Skin epidermis (tissue), 12 donors: ENCODE data around the gene PCDHGA6.
"Not testable (repeated sequence)": the region's sequence is repeated elsewhere in the genome, so short reads cannot be mapped to it uniquely, and the experiment has no call there.

Source experiments
- H3K27ac ChIP-seq, 21 experiments: fragments of 200-600 bp; sonication (generic) in 11 of 21; one replicate each; pipeline ENCODE4 v1.5.0; 2020; ENCODE audit warnings: mild to moderate bottlenecking in 3 of 21, inconsistent platforms in 2 of 21, moderate library complexity in 2 of 21
- H3K4me3 ChIP-seq, 7 experiments: fragments of 200-600 bp; sonication (generic) in 2 of 7; one replicate each; pipeline ENCODE4 v1.5.0; 2020; ENCODE audit warnings: inconsistent platforms in 2 of 7, mild to moderate bottlenecking in 2 of 7, moderate library complexity in 1 of 7

The PCDHGA6 gene

DNA sequence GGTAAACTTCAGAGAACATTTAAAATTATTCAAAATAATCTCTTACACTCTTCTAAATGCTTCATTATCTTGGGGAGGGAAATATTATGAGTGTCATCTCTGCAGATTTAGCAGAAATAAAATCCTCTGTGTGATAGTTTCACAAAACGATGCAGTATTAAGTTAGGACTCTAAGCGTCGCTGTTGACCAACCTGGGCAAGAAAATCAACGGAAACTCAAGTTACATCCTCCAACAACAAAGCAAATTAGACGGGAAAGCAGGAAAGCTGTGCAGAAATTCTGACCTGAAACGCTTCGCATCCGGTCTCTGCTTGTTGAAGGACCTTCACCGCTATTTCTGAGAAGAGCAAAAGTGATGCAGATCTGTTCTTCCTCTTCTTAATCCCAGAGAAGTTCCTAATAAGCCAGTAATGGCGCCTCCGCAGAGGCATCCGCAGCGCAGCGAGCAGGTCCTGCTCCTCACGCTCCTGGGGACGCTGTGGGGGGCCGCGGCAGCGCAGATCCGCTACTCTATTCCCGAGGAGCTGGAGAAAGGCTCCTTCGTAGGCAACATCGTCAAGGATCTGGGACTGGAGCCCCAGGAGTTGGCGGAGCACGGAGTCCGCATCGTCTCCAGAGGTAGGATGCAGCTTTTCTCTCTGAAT is at the start of gene PCDHGA6:
Gene PCDHGA6 (plus strand): TSS at position 219 of the 645 bp plus-strand sequence. CDS start 193 bp downstream, at position 412.
- Histone ChIP-seq H3K27ac (no peak within 1 kb of the TSS), H3K4me3 (peak within 1 kb of the TSS in 4 of 7 experiments; percentile 2 to 23 (median 10))

DNA sequence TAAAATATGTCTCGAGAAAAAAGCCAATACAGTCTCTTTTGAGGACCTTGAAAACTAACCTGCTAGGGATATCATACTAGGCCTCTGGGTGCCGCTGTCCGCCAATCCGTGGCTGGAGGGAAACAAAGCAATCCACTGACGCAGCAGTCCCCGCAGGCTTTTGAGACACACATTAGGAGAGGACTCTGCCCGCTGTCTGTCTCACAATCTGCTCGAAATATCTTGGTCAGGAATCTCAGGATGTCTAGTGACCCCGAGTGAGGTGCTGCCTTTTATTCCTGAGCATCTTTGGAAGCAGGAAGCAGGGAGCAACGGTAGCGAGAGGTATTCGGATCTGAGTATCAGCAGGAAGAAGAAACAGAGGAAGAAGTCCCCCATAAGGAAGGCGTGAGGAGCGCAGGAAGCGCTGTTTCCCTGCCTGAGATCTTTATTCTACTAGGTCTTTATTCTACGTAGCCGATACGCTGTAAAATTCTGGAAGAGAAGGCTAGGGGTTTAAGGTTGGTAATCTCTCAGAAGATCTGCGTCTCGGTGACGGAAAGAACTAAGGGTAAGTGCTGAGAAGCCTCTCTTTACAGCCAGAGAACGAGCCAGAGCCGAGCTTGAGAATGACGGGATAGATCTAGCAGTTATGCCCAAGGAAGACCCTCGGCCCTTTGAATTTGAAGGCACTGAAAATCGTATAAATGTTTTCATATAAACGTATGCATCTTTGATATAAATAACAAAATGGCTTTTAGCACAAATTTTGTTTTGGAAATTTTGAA is 47.4 kb upstream of the PCDHGA6 start:
- H3K4me3 ChIP-seq, result peak overlapping the region in 6 of 7 experiments; percentile 2 to 20 (median 14)
- peak overlapping the region in 5 of 21 experiments; percentile 2 to 53 (median 8) for H3K27ac ChIP-seq

DNA sequence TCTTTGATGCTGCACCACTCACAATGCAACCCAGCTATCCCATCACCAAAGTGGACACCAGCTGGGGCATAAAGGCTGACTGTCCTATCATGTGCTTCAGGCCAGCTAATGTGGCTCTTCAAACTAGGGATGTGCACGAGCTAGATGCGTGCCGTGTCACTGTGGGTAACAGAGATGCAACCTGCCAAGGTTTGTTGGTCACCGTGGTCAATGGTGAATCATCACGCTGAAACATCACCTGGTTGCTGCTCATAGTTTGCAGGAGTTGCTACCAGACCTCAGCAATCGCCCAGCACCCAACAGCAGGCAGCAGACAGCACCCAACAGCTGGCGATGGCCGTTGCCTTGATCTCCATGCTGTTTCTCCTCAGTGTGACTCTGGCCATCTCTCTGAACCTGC is 45.5 kb upstream of the PCDHGA6 start:
- Histone ChIP-seq H3K4me3 (no peak overlapping the region), H3K27ac (no peak overlapping the region)

DNA sequence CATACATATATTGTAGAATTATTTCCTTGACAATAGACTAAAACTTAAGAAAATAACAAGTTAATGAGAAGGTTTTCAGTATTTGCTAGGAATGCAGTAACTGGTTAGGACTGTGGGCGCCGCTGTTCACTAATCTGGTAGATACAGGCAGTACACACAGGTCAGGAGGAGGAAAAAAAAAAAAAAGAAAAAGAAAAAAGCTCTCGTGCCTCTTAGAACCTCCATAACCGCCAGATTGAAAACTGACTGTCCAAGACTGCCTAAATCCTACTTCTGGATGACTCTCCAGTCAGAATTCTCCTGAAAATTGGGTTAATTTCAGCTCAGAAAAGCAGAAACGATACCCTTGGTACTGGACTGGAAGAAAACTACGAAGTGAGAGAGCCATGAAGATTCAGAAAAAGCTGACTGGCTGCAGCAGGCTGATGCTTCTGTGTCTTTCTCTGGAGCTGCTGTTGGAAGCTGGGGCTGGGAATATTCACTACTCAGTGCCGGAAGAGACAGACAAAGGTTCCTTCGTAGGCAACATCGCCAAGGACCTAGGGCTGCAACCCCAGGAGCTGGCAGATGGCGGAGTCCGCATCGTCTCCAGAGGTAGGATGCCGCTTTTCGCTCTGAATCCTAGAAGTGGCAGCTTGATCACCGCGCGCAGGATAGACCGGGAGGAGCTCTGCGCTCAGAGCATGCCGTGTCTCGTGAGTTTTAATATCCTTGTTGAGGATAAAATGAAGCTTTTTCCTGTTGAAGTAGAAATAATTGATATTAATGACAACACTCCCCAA is 43.2 kb upstream of the PCDHGA6 start, which contains the start of gene PCDHGA1:
Gene PCDHGA1 (plus strand): TSS at position 216 of the 782 bp plus-strand sequence.
- H3K4me3 ChIP-seq, result no peak within 1 kb of the TSS
- H3K27ac ChIP-seq, result no peak within 1 kb of the TSS

DNA sequence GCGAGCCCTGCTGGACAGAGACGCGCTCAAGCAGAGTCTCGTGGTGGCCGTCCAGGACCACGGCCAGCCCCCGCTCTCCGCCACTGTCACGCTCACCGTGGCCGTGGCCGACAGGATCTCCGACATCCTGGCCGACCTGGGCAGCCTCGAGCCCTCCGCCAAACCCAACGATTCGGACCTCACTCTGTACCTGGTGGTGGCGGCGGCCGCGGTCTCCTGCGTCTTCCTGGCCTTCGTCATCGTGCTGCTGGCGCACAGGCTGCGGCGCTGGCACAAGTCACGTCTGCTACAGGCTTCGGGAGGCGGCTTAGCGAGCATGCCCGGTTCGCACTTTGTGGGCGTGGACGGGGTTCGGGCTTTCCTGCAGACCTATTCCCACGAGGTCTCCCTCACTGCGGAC is 41.1 kb upstream of the PCDHGA6 start:
- H3K27ac ChIP-seq, result not testable (repeated sequence)

GRCh38 chr5:141338538-141339306 is 35.0 kb upstream of the PCDHGA6 start, which contains the start of gene PCDHGA2:
Gene PCDHGA2, plus strand, starts transcription at chr5:141338760.
- Histone ChIP-seq H3K27ac (no peak within 1 kb of the TSS), H3K4me3 (peak within 1 kb of the TSS in 1 of 7 experiments; percentile 25)

More for the DNA sequence above, 41.1 kb upstream of the PCDHGA6 start:
- H3K4me3 ChIP-seq, result not testable (repeated sequence)

GRCh38 chr5:141340781-141341354 is 32.8 kb upstream of the PCDHGA6 start:
- not testable (repeated sequence) for H3K4me3 ChIP-seq, H3K27ac ChIP-seq

GRCh38 chr5:141342773-141343172 is 30.9 kb upstream of the PCDHGA6 start:
- Histone ChIP-seq H3K27ac (no peak overlapping the region), H3K4me3 (no peak overlapping the region)

DNA sequence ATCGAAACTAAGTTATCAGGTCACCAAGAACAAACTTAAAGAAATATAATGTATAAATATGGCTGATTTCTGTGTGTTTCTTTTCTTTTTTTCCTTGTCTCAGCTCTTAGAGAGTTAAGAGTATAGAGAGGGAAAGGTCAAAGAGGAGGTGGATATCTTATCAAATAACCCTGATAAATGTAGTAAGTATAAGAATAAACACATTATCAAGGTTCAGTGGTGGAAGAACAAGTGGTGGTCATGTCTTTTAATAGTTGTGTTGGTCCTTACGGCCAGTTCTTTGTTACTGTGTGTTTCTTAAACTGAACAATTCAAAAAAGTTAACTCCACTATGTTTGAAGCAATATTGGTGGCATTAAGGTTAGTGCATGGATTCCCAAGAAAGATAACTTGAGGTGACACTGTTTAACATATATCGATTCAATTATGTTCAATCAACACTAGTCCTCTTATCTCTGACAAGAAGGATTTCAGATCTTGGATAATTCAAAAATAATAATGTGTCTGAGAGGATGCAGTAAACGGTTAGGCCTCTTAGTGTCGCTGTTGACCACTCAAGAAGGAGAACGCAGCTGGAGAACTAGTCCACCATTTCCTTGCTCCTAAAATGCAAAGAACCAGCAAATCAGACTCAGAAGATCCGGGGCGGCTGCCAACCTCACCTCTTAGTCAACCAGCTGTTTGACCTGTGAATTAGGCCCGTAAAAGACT is 30.3 kb upstream of the PCDHGA6 start, which contains the start of gene PCDHGA3:
Gene PCDHGA3 (plus strand): TSS at position 588 of the 711 bp plus-strand sequence. CDS start 205 bp downstream, outside the sequence.
- no peak within 1 kb of the TSS for H3K27ac ChIP-seq
- H3K4me3 ChIP-seq, result no peak within 1 kb of the TSS

DNA sequence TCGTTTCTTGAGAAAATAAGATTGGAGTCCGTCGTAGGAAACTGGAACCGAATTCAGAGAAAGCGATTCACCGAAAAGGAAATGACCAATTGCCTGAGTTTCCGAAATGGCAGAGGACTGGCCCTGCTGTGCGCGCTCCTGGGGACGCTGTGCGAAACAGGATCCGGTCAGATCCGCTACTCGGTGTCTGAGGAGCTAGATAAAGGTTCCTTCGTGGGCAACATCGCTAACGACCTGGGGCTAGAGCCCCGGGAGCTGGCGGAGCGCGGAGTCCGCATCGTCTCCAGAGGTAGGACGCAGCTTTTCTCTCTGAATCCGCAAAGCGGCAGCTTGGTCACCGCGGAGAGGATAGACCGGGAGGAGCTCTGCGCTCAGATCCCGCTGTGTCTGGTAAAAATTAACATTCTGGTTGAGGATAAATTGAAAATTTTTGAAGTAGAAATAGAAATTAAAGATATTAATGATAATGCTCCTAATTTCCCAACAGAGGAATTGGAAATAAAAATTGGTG is 29.7 kb upstream of the PCDHGA6 start:
- no peak overlapping the region for H3K4me3 ChIP-seq

GRCh38 chr5:141345327-141345726 is 28.4 kb upstream of the PCDHGA6 start:
- H3K27ac ChIP-seq, result no peak overlapping the region
- H3K4me3 ChIP-seq, result no peak overlapping the region

More for the DNA sequence above, 29.7 kb upstream of the PCDHGA6 start:
- no peak overlapping the region for H3K27ac ChIP-seq

DNA sequence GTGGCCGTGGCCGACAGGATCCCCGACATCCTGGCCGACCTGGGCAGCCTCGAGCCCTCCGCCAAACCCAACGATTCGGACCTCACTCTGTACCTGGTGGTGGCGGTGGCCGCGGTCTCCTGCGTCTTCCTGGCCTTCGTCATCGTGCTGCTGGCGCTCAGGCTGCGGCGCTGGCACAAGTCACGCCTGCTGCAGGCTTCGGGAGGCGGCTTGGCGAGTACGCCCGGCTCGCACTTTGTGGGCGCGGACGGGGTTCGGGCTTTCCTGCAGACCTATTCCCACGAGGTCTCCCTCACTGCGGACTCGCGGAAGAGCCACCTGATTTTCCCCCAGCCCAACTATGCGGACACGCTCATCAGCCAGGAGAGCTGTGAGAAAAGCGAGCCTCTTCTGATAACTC is 27.7 kb upstream of the PCDHGA6 start:
- not testable (repeated sequence) for H3K27ac ChIP-seq, H3K4me3 ChIP-seq

- Histone ChIP-seq H3K4me3 (no peak within 1 kb of the TSS), H3K27ac (no peak within 1 kb of the TSS)
Measured at GRCh38 chr5:141349917-141350619, 23.6 kb upstream of the PCDHGA6 start, which contains the start of gene PCDHGB1. Gene PCDHGB1, plus strand, starts transcription at chr5:141350099. Its CDS starts 162 bp downstream, at chr5:141350261.

- no peak overlapping the region for H3K27ac ChIP-seq
- no peak overlapping the region for H3K4me3 ChIP-seq
Measured at GRCh38 chr5:141351591-141351990, 22.1 kb upstream of the PCDHGA6 start.

GRCh38 chr5:141354900-141355469 is 18.7 kb upstream of the PCDHGA6 start, which contains the start of gene PCDHGA4:
Gene PCDHGA4, plus strand, starts transcription at chr5:141355021. Its CDS starts 87 bp downstream, at chr5:141355108.
- Histone ChIP-seq H3K4me3 (no peak within 1 kb of the TSS), H3K27ac (no peak within 1 kb of the TSS)

GRCh38 chr5:141355641-141356040 is 18.1 kb upstream of the PCDHGA6 start:
- Histone ChIP-seq H3K4me3 (no peak overlapping the region), H3K27ac (no peak overlapping the region)

DNA sequence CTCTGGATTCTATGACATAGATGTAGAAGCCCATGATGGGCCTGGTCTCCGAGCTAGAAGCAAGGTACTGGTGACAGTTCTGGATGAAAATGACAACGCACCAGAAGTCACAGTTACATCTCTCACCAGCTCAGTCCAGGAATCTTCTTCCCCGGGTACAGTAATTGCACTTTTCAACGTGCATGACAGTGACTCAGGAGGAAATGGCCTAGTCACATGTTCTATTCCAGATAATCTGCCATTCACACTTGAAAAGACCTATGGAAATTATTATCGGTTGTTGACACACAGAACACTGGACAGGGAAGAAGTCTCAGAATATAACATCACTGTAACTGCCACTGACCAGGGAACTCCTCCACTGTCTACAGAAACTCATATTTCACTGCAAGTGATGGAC is 17.6 kb upstream of the PCDHGA6 start:
- H3K4me3 ChIP-seq, result no peak overlapping the region
- H3K27ac ChIP-seq, result no peak overlapping the region
